HG03439 (cell line): ENCODE results near the gene UNCX.

Experiments used
- ATAC-seq: cut with Tn5 transposase; IDR thresholded peaks from one replicate; pipeline ENCODE4 v1.9.1; 2021; ENCODE audit warnings: mild to moderate bottlenecking, moderate library complexity; ENCODE audit not compliant: unreplicated experiment

The UNCX gene

GRCh38 chr7:1242606-1243289, 10.1 kb downstream of the UNCX start:
- ATAC-seq: no peak

- ATAC-seq: no peak
These were observed 10.8 kb downstream of the UNCX start for GRCh38 chr7:1243290-1243963.

GRCh38 chr7:1243964-1244416, 11.3 kb downstream of the UNCX start:
- no peak for ATAC-seq

GRCh38 chr7:1244700-1245523, 12.2 kb downstream of the UNCX start:
- ATAC-seq: no peak

- ATAC-seq: no peak
These were observed 12.9 kb downstream of the UNCX start for GRCh38 chr7:1245524-1246050.

GRCh38 chr7:1246160-1246870, 13.6 kb downstream of the UNCX start:
- ATAC-seq: no peak

- no peak for ATAC-seq
These were observed 14.3 kb downstream of the UNCX start for GRCh38 chr7:1246871-1247526.

- no peak for ATAC-seq
These were observed 14.9 kb downstream of the UNCX start for GRCh38 chr7:1247527-1248041.

GRCh38 chr7:1248143-1248915, 15.7 kb downstream of the UNCX start:
- no peak for ATAC-seq

GRCh38 chr7:1248916-1249581, 16.4 kb downstream of the UNCX start:
- no peak for ATAC-seq

GRCh38 chr7:1249731-1250130, 17.1 kb downstream of the UNCX start:
- ATAC-seq: no peak

GRCh38 chr7:1250901-1251300, 18.2 kb downstream of the UNCX start:
- ATAC-seq: no peak

- no peak for ATAC-seq
These were observed 19.3 kb downstream of the UNCX start for GRCh38 chr7:1251796-1252539.

GRCh38 chr7:1252540-1253090, 19.9 kb downstream of the UNCX start:
- no peak for ATAC-seq

- no peak for ATAC-seq
These were observed 21.1 kb downstream of the UNCX start for GRCh38 chr7:1253681-1254181.

- ATAC-seq: no peak
These were observed 21.8 kb downstream of the UNCX start for GRCh38 chr7:1254281-1255079.
